B cell (primary cell): ENCODE results near the gene LHFPL6. TPM values are rescaled to one million over a fixed set of nuclear protein-coding genes. Genes with fewer than 3 reads are reported as not detected.

Source experiments
- ATAC-seq: fragments of 200-7000 bp; cut with Tn5 transposase; one replicate; pipeline ENCODE4 v1.10.0; 2021; ENCODE audit warnings: low read depth, mild to moderate bottlenecking, moderate number of reproducible peaks, moderate library complexity
- CTCF ChIA-PET: fragments of 350-600 bp; sonication (Branson Sonifier 250); formaldehyde crosslinking; loops from one replicate; lab custom pipeline; 2021; ENCODE audit warnings: antibody characterized with exemption, inconsistent platforms; lab: Charles Lee
- POLR2A ChIA-PET: fragments of 350-600 bp; sonication (Branson Sonifier 250); formaldehyde crosslinking; loops from one replicate; lab custom pipeline; 2021; ENCODE audit warnings: antibody characterized with exemption; lab: Charles Lee
- DNase-seq: peaks from one replicate; pipeline ENCODE4 v3.0.0; 2013
- H2AFZ ChIP-seq: 2 replicates; pipeline ENCODE4 v1.6.1; 2012; ENCODE audit warnings: mild to moderate bottlenecking, low read depth, low read length; ENCODE audit not compliant: insufficient read depth, poor library complexity, severe bottlenecking
- H3K27ac ChIP-seq, 2 donors: 1 replicate in 1 of 2; 2 replicates in 1 of 2; pipeline ENCODE4 v1.5.1; 2012 to 2013; ENCODE audit warnings: low read length in 2 of 2, mild to moderate bottlenecking in 2 of 2, moderate library complexity in 1 of 2
- H3K27me3 ChIP-seq, 4 experiments: fragments of 200-600 bp in 1 of 4; sonication (generic) in 1 of 4; replicated peaks in 1 of 4; 1 replicate in 2 of 4; 2 replicates in 2 of 4; pipeline versions ENCODE4 v1.6.1 to v1.7.0; 2013 to 2016; ENCODE audit warnings: low read length in 3 of 4, mild to moderate bottlenecking in 2 of 4, mixed read lengths in 1 of 4, moderate library complexity in 1 of 4; ENCODE audit not compliant: insufficient read depth in 4 of 4, control insufficient read depth in 3 of 4; ENCODE audit errors: control extremely low read depth in 1 of 4
- H3K36me3 ChIP-seq, 2 experiments: replicated peaks in 1 of 2; 1 replicate in 1 of 2; 2 replicates in 1 of 2; pipeline versions ENCODE4 v1.6.1 to v1.7.1; 2013; ENCODE audit warnings: low read length in 1 of 2; ENCODE audit not compliant: insufficient read depth in 2 of 2, control insufficient read depth in 1 of 2; ENCODE audit errors: control extremely low read depth in 1 of 2, extremely low read depth in 1 of 2
- H3K4me1 ChIP-seq, 2 donors: fragments of 200-600 bp in 1 of 2; sonication (generic) in 1 of 2; 1 replicate in 1 of 2; 2 replicates in 1 of 2; pipeline versions ENCODE4 v1.5.1 to v1.6.1; 2013 to 2017; ENCODE audit warnings: low read length in 2 of 2; ENCODE audit not compliant: control insufficient read depth in 2 of 2, insufficient read depth in 2 of 2
- H3K4me2 ChIP-seq: replicated peaks from 2 replicates; pipeline ENCODE3; 2012; ENCODE audit warnings: mild to moderate bottlenecking, low read depth, low read length; ENCODE audit not compliant: poor library complexity, severe bottlenecking
- H3K4me3 ChIP-seq, 5 experiments: fragments of 200-600 bp in 1 of 5; sonication (generic) in 1 of 5; 1 replicate in 3 of 5; 2 replicates in 2 of 5; pipeline versions ENCODE4 v1.5.1 to v1.7.0; 2011 to 2016; ENCODE audit warnings: low read length in 4 of 5, mild to moderate bottlenecking in 4 of 5, low read depth in 2 of 5, control low read depth in 1 of 5, moderate library complexity in 1 of 5; ENCODE audit not compliant: insufficient read depth in 1 of 5; ENCODE audit errors: control extremely low read depth in 1 of 5, extremely low read depth in 1 of 5
- H3K79me2 ChIP-seq: fragments of 200-600 bp; sonication (generic); one replicate; pipeline ENCODE4 v1.6.0; 2016; ENCODE audit warnings: low read length; ENCODE audit not compliant: control insufficient read depth, insufficient read depth
- H3K9ac ChIP-seq: fragments of 200-600 bp; sonication (generic); 2 replicates; pipeline ENCODE4 v1.6.1; 2017; ENCODE audit warnings: mild to moderate bottlenecking, low read length, moderate library complexity
- H3K9me3 ChIP-seq, 3 donors: one replicate each; pipeline versions ENCODE4 v1.6.1 to v1.7.1; 2013; ENCODE audit warnings: low read length in 2 of 3; ENCODE audit not compliant: control insufficient read depth in 2 of 3, insufficient read depth in 1 of 3; ENCODE audit errors: control extremely low read depth in 1 of 3
- H4K20me1 ChIP-seq: 2 replicates; pipeline ENCODE4 v1.6.0; 2012; ENCODE audit warnings: mild to moderate bottlenecking, low read length; ENCODE audit not compliant: insufficient read depth, control insufficient read depth, poor library complexity, severe bottlenecking
- H3K27ac Mint-ChIP-seq: one replicate; pipeline ENCODE4 v1.8.0; 2021; ENCODE audit warnings: mixed read lengths
- H3K27me3 Mint-ChIP-seq: one replicate; pipeline ENCODE4 v1.8.0; 2021; ENCODE audit warnings: mixed read lengths
- H3K4me1 Mint-ChIP-seq: one replicate; pipeline ENCODE4 v1.8.0; 2021; ENCODE audit warnings: mixed read lengths
- H3K4me3 Mint-ChIP-seq: one replicate; pipeline ENCODE4 v1.8.0; 2021; ENCODE audit warnings: mixed read lengths
- H3K9me3 Mint-ChIP-seq: one replicate; pipeline ENCODE4 v1.8.0; 2022; ENCODE audit warnings: mixed read lengths; ENCODE audit not compliant: insufficient read depth
- EZH2 ChIP-seq: IDR thresholded peaks from 2 replicates; pipeline ENCODE4 v1.6.1; 2012; ENCODE audit warnings: borderline replicate concordance, low read depth, mild to moderate bottlenecking, moderate library complexity, low read length; ENCODE audit not compliant: insufficient read depth, poor library complexity, severe bottlenecking
- WGBS: methylation state at CpG from one replicate; pipeline ENCODE4 v1.1.5; 2013; ENCODE audit warnings: missing lambda C conversion rate; ENCODE audit not compliant: insufficient coverage; 5-methylcytosine and 5-hydroxymethylcytosine counted together
- intact Hi-C: fragments of 100-400 bp; cut with micrococcal nuclease; formaldehyde crosslinking; loops from one replicate; pipeline ENCODE4 v1.10.0; 2022
- polyA plus RNA-seq: library from polyadenylated mRNA; depleted of rRNA; stranded (reverse); fragments of >200 nt; gene quantifications from 2 replicates; pipeline ENCODE4 v1.2.3, GENCODE V29; 2012
- total RNA-seq, 2 donors: library from RNA; stranded (reverse); fragments of 120-200 nt in 1 of 2; gene quantifications; 1 replicate in 1 of 2; 2 replicates in 1 of 2; pipeline versions ENCODE4 v1.2.3 to v1.2.4, GENCODE V29; 2013 to 2022
- TF ChIP-seq, protein P1 (sequence below): fragments of 200-600 bp; IDR thresholded peaks from one replicate; pipeline ENCODE4 v1.8.0; 2022; ENCODE audit warnings: antibody characterized with exemption, mild to moderate bottlenecking

Gene LHFPL6
- total and polyA plus RNA-seq, 2 donors (not counting 1 experiment from before 2014, with no cell fraction given) = 0.01 TPM; not detected in 1

DNA sequence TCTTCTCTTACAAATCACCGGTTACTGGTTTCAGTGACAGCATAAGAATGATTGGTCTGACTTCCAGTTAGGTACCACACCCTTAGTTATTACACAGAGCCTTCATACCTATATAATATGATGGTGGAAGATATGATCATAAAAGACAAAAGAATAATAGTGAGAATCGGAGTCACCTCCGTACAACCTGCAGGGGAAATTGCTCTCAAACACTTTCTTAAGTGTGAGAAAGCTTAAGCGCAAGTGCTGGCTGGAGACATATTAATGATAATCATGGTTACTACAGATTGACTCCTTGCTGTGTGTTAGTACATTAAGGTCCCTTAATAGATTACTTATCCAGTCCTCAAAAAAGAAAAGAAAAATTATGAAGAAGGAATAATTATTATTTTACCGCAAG is 1.8 kb upstream of the LHFPL6 start:
- POLR2A ChIA-PET = no interaction called here
- CTCF ChIA-PET = interaction anchor here (1.4 to 3.5 kb wide), 2 partner anchors 8 to 11 kb away, joined by 5 to 17 read pairs; no protein-coding TSS in a partner anchor
- H3K27ac Mint-ChIP-seq = no peak overlapping the region

DNA sequence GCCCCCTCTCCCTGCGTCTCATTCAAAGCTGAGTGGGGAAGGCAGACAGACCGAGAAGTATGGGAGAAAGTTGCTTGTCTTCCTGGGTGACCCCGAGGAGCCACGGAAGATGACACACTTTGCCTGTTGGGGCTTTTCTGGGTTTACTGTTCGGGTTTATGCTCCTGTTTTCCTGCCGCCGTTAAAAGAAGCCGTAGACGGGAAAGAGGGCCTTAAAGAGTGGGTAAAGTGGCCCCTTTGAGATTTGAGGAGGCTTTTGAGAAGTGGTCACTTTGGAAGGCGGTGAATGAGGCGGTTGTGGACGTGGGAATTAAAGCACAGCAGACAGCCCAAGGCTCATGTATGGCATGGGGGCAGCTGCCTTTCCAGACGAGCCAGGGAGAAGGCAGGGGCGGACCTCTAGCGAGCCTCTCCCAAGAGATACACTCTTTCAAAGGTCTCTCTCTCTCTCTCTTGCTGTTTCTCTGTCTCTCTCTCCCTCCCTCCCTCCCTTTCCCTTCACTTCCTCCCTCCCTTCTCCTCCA is 493 bp upstream of the LHFPL6 start:
- Histone ChIP-seq H3K4me2 (peak overlapping the region; percentile 90), H3K4me3 (peak overlapping the region in 4 of 5 experiments; percentile 34 to 60 (median 54)), H4K20me1 (no peaks in the 10 kb centered on the region), H3K9ac (peak overlapping the region; percentile 64), H3K27ac (no peak overlapping the region), H3K79me2 (no peaks in the 10 kb centered on the region), H2AFZ (peak overlapping the region; percentile 73), H3K4me1 (peaks cover 12 to 15% of the 10 kb centered on the region in 2 donors), H3K27me3 (peaks cover 0 to 26% (median 15%) of the 10 kb centered on the region in 4 experiments), H3K9me3 (no peaks in the 10 kb centered on the region), H3K36me3 (no peaks in the 10 kb centered on the region)
- Mint-ChIP-seq H3K9me3 (no peaks in the 10 kb centered on the region), H3K27ac (no peak overlapping the region), H3K27me3 (peaks cover 42% of the 10 kb centered on the region), H3K4me3 (peak overlapping the region; percentile 84), H3K4me1 (peaks cover 15% of the 10 kb centered on the region)
- CTCF ChIA-PET = interaction anchor here (1.2 to 1.4 kb wide), 2 partner anchors 9 to 13 kb away, joined by 5 read pairs; no protein-coding TSS in a partner anchor
- intact Hi-C loops = no loop called here
- DNase-seq (no peak), ATAC-seq (no peak)
- POLR2A ChIA-PET = no interaction called here
- TF ChIP-seq EZH2 = no peak
- TF ChIP-seq, protein P1, sequence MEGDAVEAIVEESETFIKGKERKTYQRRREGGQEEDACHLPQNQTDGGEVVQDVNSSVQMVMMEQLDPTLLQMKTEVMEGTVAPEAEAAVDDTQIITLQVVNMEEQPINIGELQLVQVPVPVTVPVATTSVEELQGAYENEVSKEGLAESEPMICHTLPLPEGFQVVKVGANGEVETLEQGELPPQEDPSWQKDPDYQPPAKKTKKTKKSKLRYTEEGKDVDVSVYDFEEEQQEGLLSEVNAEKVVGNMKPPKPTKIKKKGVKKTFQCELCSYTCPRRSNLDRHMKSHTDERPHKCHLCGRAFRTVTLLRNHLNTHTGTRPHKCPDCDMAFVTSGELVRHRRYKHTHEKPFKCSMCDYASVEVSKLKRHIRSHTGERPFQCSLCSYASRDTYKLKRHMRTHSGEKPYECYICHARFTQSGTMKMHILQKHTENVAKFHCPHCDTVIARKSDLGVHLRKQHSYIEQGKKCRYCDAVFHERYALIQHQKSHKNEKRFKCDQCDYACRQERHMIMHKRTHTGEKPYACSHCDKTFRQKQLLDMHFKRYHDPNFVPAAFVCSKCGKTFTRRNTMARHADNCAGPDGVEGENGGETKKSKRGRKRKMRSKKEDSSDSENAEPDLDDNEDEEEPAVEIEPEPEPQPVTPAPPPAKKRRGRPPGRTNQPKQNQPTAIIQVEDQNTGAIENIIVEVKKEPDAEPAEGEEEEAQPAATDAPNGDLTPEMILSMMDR = no peak
- WGBS = 6% methylated on average over 12 of the region's 15 CpGs

More for the DNA sequence above, 1.8 kb upstream of the LHFPL6 start:
- Histone ChIP-seq H2AFZ (no peak overlapping the region), H3K36me3 (no peaks in the 10 kb centered on the region), H3K9me3 (no peaks in the 10 kb centered on the region), H3K4me2 (no peak overlapping the region), H3K4me1 (peaks cover 12 to 15% of the 10 kb centered on the region in 2 donors), H3K79me2 (no peaks in the 10 kb centered on the region), H4K20me1 (no peaks in the 10 kb centered on the region), H3K4me3 (no peak overlapping the region), H3K27ac (no peak overlapping the region), H3K27me3 (peaks cover 0 to 26% (median 15%) of the 10 kb centered on the region in 4 experiments), H3K9ac (no peak overlapping the region)
- Mint-ChIP-seq H3K4me1 (peaks cover 13% of the 10 kb centered on the region), H3K9me3 (no peaks in the 10 kb centered on the region), H3K4me3 (no peak overlapping the region), H3K27me3 (peaks cover 48% of the 10 kb centered on the region)
- intact Hi-C loops = no loop called here
- DNase-seq = no peak
- WGBS = no CpG with 5 or more reads among the region's 5 CpGs
- no peak for ATAC-seq
- no peak for TF ChIP-seq EZH2
- TF ChIP-seq, protein P1 = no peak
